Progenitor cell of endocrine pancreas (in vitro differentiated cells): ENCODE results near the gene RAD51AP2. TPM values are rescaled to one million over a fixed set of nuclear protein-coding genes. Genes with fewer than 3 reads are reported as not detected.

Experiments used
- DNase-seq: peaks from one replicate; pipeline ENCODE4 v3.0.0; 2021; ENCODE audit warnings: low spot score; ENCODE audit not compliant: unreplicated experiment
- H3K27ac Mint-ChIP-seq: 2 replicates; pipeline ENCODE4 v1.8.0; 2021; ENCODE audit warnings: mild to moderate bottlenecking, moderate library complexity, mixed read lengths
- H3K27me3 Mint-ChIP-seq: 2 replicates; pipeline ENCODE4 v1.8.0; 2021; ENCODE audit warnings: mixed read lengths
- H3K36me3 Mint-ChIP-seq: 2 replicates; pipeline ENCODE4 v1.8.0; 2022; ENCODE audit warnings: mixed read lengths; ENCODE audit not compliant: insufficient read depth
- H3K4me1 Mint-ChIP-seq: 2 replicates; pipeline ENCODE4 v1.8.0; 2021; ENCODE audit warnings: low read depth, mixed read lengths
- H3K4me3 Mint-ChIP-seq: 2 replicates; pipeline ENCODE4 v1.8.0; 2021; ENCODE audit warnings: low read depth, mild to moderate bottlenecking, moderate library complexity, mixed read lengths
- H3K9me3 Mint-ChIP-seq: 2 replicates; pipeline ENCODE4 v1.8.0; 2021; ENCODE audit warnings: low read depth, mixed read lengths
- total RNA-seq: library from RNA; stranded (reverse); gene quantifications from 2 replicates; pipeline ENCODE4 v1.2.1, GENCODE V29; 2021
- TF ChIP-seq, protein P1 (sequence below): fragments of 200-600 bp; sonication (generic); IDR thresholded peaks from one replicate; pipeline ENCODE4 v1.5.0; 2021; ENCODE audit warnings: antibody characterized with exemption, mild to moderate bottlenecking; ENCODE audit not compliant: unreplicated experiment

The RAD51AP2 gene
- total RNA-seq, 1 donor from 2014 or later = 0.07 TPM

DNA sequence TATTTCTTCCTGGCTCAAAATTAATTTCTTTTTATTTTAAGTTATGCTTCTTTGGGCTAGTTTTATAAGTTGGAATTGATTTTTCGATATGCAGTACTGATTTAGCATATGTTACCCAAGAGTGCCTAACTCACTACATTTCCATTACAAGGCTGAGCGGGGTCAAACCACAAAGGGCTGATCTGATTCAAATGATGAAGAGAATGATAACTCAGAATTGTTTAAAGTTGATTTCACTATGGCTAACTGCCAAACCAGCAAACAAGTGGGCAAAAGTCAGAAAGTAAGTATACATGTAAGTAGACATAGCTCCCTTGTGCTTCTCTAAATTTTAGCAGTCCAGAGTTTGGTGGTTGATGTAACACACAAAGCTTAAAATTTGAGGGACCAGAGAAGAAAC, 35.6 kb downstream of the RAD51AP2 start:
- no peak overlapping the region for H3K27ac Mint-ChIP-seq
- no peaks in the 10 kb centered on the region for H3K27me3 Mint-ChIP-seq
- TF ChIP-seq, protein P1, sequence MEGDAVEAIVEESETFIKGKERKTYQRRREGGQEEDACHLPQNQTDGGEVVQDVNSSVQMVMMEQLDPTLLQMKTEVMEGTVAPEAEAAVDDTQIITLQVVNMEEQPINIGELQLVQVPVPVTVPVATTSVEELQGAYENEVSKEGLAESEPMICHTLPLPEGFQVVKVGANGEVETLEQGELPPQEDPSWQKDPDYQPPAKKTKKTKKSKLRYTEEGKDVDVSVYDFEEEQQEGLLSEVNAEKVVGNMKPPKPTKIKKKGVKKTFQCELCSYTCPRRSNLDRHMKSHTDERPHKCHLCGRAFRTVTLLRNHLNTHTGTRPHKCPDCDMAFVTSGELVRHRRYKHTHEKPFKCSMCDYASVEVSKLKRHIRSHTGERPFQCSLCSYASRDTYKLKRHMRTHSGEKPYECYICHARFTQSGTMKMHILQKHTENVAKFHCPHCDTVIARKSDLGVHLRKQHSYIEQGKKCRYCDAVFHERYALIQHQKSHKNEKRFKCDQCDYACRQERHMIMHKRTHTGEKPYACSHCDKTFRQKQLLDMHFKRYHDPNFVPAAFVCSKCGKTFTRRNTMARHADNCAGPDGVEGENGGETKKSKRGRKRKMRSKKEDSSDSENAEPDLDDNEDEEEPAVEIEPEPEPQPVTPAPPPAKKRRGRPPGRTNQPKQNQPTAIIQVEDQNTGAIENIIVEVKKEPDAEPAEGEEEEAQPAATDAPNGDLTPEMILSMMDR = no peak
- no peak for DNase-seq
- H3K4me3 Mint-ChIP-seq = no peak overlapping the region
- H3K9me3 Mint-ChIP-seq = peaks cover 6% of the 10 kb centered on the region
- H3K36me3 Mint-ChIP-seq = peaks cover 1% of the 10 kb centered on the region
- H3K4me1 Mint-ChIP-seq = peaks cover 15% of the 10 kb centered on the region

DNA sequence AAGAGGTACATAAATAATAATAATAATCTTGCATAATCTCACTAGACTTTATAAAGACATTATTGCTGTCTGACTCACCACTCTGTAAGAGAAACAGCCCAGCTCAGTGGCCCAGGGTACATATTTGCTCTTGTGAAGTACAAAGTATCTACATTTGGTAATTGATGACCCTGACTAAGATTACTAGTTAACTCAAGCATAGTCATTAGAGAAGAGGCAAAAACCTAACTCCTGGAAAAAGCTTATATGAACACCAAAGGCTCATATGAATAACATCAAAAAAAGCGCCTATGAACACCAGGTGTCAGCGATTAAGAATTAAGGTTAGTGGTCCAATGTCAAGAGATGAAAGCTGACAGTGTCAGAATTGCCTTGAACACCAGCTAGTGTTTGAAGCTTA, 38.4 kb downstream of the RAD51AP2 start:
- peaks cover 15% of the 10 kb centered on the region for H3K4me1 Mint-ChIP-seq
- H3K27me3 Mint-ChIP-seq = no peaks in the 10 kb centered on the region
- H3K36me3 Mint-ChIP-seq = peaks cover 1% of the 10 kb centered on the region
- H3K9me3 Mint-ChIP-seq = peaks cover 6% of the 10 kb centered on the region
- H3K4me3 Mint-ChIP-seq = no peak overlapping the region
- H3K27ac Mint-ChIP-seq = no peak overlapping the region
- TF ChIP-seq, protein P1 = no peak
- no peak for DNase-seq

DNA sequence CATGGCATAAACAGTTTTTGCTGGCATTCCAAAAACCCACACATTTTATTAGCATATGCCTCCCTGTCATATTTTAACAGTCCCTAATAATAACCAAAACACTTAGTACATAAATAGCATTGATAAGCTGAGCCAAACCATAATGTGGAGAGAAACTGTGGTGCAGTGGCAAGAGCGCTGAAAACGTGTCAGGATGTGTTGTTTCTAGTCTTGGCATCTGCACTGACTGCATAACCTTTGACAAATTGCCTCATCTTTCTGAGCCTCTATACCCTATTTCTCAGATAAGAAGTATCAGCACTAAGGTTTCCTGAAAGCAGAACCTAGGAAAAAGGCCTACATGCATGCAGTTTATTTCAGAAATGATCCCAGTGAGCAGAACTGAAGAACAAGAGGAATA, 41.4 kb downstream of the RAD51AP2 start:
- no peak overlapping the region for H3K27ac Mint-ChIP-seq
- H3K4me3 Mint-ChIP-seq = no peak overlapping the region
- no peaks in the 10 kb centered on the region for H3K27me3 Mint-ChIP-seq
- TF ChIP-seq, protein P1 = no peak
- peaks cover 1% of the 10 kb centered on the region for H3K9me3 Mint-ChIP-seq
- H3K4me1 Mint-ChIP-seq = peaks cover 12% of the 10 kb centered on the region
- H3K36me3 Mint-ChIP-seq = no peaks in the 10 kb centered on the region
- no peak for DNase-seq

- H3K27ac Mint-ChIP-seq = no peak overlapping the region
- no peaks in the 10 kb centered on the region for H3K36me3 Mint-ChIP-seq
- no peak for DNase-seq
- no peak overlapping the region for H3K4me3 Mint-ChIP-seq
- no peaks in the 10 kb centered on the region for H3K9me3 Mint-ChIP-seq
- H3K4me1 Mint-ChIP-seq = peaks cover 11% of the 10 kb centered on the region
- TF ChIP-seq, protein P1 = no peak
- H3K27me3 Mint-ChIP-seq = no peaks in the 10 kb centered on the region
Measured at GRCh38 chr2:17476064-17476463, 42.2 kb downstream of the RAD51AP2 start.

DNA sequence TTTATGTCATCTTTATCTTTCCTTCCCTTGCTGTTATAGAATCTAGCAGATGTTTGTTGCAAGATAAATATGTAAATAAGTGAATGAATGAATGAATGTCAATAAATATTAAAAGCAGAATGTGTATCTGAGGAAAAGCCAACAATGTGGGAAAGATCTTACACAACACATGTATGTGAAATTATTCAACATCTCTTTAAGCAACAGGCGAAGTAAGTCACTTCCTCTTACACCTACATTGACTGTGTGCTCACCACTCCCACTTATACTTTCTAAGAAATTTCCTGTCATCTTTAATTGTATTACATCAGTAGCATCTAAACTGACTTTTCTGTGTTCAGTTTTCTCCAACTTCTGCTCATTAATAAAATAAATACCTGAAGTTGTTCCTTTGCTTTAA, 43.0 kb downstream of the RAD51AP2 start:
- Mint-ChIP-seq H3K36me3 (peaks cover 3% of the 10 kb centered on the region), H3K4me3 (no peak overlapping the region), H3K27ac (no peak overlapping the region), H3K27me3 (no peaks in the 10 kb centered on the region), H3K4me1 (peaks cover 11% of the 10 kb centered on the region), H3K9me3 (peaks cover 6% of the 10 kb centered on the region)
- DNase-seq = no peak
- TF ChIP-seq, protein P1 = no peak
